H1 (cell line): ENCODE data around the gene NAA40. TPM values are rescaled to one million over a fixed set of nuclear protein-coding genes. Genes with fewer than 3 reads are reported as not detected.

Experiments used
- BACH1 ChIP-seq: IDR thresholded peaks from 2 replicates; pipeline ENCODE4 v1.6.1; 2012; ENCODE audit warnings: low read length, improper control_type of control experiment
- BRCA1 ChIP-seq: IDR thresholded peaks from 2 replicates; pipeline ENCODE4 v1.6.1; 2012; ENCODE audit warnings: low read depth, low read length, improper control_type of control experiment
- CBX5 ChIP-seq: fragments of 300-800, 300-1000 bp; sonication (generic); IDR thresholded peaks from 2 replicates; pipeline ENCODE4 v1.7.1; 2016; ENCODE audit warnings: antibody characterized with exemption, low read length, low read depth
- CHD1 ChIP-seq: IDR thresholded peaks from 2 replicates; pipeline ENCODE4 v1.6.1; 2012; ENCODE audit warnings: low read depth, low read length, improper control_type of control experiment
- E2F6 ChIP-seq: IDR thresholded peaks from 2 replicates; pipeline ENCODE4 v1.6.1; 2012; ENCODE audit warnings: inconsistent platforms
- KDM5A ChIP-seq: fragments of 200-600 bp; IDR thresholded peaks from 2 replicates; pipeline ENCODE4 v1.7.1; 2012; ENCODE audit warnings: mild to moderate bottlenecking, low read length, inconsistent platforms, mixed read lengths
- NANOG ChIP-seq: IDR thresholded peaks from 2 replicates; pipeline ENCODE4 v1.6.1; 2011; ENCODE audit warnings: low read length, low read depth, mild to moderate bottlenecking, inconsistent platforms; ENCODE audit not compliant: insufficient read depth, poor library complexity, severe bottlenecking
- NRF1 ChIP-seq: IDR thresholded peaks from 2 replicates; pipeline ENCODE4 v1.6.1; 2011; ENCODE audit warnings: mild to moderate bottlenecking, low read depth, low read length, improper control_type of control experiment
- PHF8 ChIP-seq: fragments of 200-600 bp; sonication (generic); conservative IDR thresholded peaks from 2 replicates; pipeline ENCODE4 v1.7.1; 2012; ENCODE audit warnings: low read depth, mild to moderate bottlenecking, inconsistent platforms, low read length, moderate library complexity
- POLR2A ChIP-seq, 2 experiments: IDR thresholded peaks; 1 replicate in 1 of 2; 2 replicates in 1 of 2; pipeline ENCODE4 v1.6.1; 2011; ENCODE audit warnings: low read depth in 2 of 2, low read length in 2 of 2, mild to moderate bottlenecking in 2 of 2; ENCODE audit errors: control extremely low read depth in 1 of 2
- RBBP5 ChIP-seq: IDR thresholded peaks from 2 replicates; pipeline ENCODE4 v1.7.1; 2012; ENCODE audit warnings: low read depth, mild to moderate bottlenecking, inconsistent platforms, low read length, moderate library complexity, borderline replicate concordance
- SAP30 ChIP-seq: fragments of 300-600 bp; sonication (generic); IDR thresholded peaks from 2 replicates; pipeline ENCODE4 v1.7.1; 2012; ENCODE audit warnings: low read length, moderate library complexity, mild to moderate bottlenecking, inconsistent platforms; ENCODE audit not compliant: insufficient read depth, insufficient replicate concordance
- SIN3A ChIP-seq, 2 experiments: IDR thresholded peaks in 1 of 2; conservative IDR thresholded peaks in 1 of 2; 2 replicates each; pipeline ENCODE4 v1.6.1; 2011 to 2012; ENCODE audit warnings: low read length in 2 of 2, improper control_type of control experiment in 1 of 2, low read depth in 1 of 2, mild to moderate bottlenecking in 1 of 2
- SIX5 ChIP-seq: IDR thresholded peaks from 2 replicates; pipeline ENCODE4 v1.6.1; 2011; ENCODE audit warnings: mild to moderate bottlenecking, low read depth, low read length
- SP4 ChIP-seq: IDR thresholded peaks from 2 replicates; pipeline ENCODE4 v1.6.1; 2012; ENCODE audit warnings: low read length, inconsistent platforms
- SRF ChIP-seq: IDR thresholded peaks from 2 replicates; pipeline ENCODE4 v1.6.1; 2011; ENCODE audit warnings: mild to moderate bottlenecking, low read depth, low read length, moderate library complexity
- SUZ12 ChIP-seq: fragments of 200-600 bp; sonication (generic); IDR thresholded peaks from 2 replicates; pipeline ENCODE4 v1.6.1; 2012; ENCODE audit warnings: mild to moderate bottlenecking, inconsistent platforms, low read length, moderate library complexity, mixed read lengths
- TAF1 ChIP-seq: IDR thresholded peaks from 2 replicates; pipeline ENCODE4 v1.6.1; 2011; ENCODE audit warnings: mild to moderate bottlenecking, low read depth, low read length
- TAF7 ChIP-seq: optimal IDR thresholded peaks from 2 replicates; pipeline ENCODE3; 2011; ENCODE audit warnings: low read depth, mild to moderate bottlenecking, inconsistent platforms, low read length, moderate library complexity, borderline replicate concordance
- TCF12 ChIP-seq: IDR thresholded peaks from 2 replicates; pipeline ENCODE4 v1.6.1; 2011; ENCODE audit warnings: low read depth, mild to moderate bottlenecking, low read length
- USF2 ChIP-seq: IDR thresholded peaks from 2 replicates; pipeline ENCODE4 v1.6.1; 2011; ENCODE audit warnings: low read length, improper control_type of control experiment
- ZNF274 ChIP-seq: IDR thresholded peaks from 2 replicates; pipeline ENCODE4 v1.7.0; 2012; ENCODE audit warnings: low read length, borderline replicate concordance; ENCODE audit errors: extremely low read depth
- polyA plus RNA-seq, 7 experiments: library from polyadenylated mRNA; depleted of rRNA in 3 of 7; stranded (reverse) in 5 of 7; unstranded in 2 of 7; fragments of >200 nt in 5 of 7; fragments of 200-250 nt in 2 of 7; gene quantifications; 1 replicate in 5 of 7; 2 replicates in 1 of 7; 4 replicates in 1 of 7; pipeline versions ENCODE4 v1.2.1 to v1.2.3, GENCODE V29; 2011 to 2013; ENCODE audit warnings: missing spikeins in 2 of 7, mixed read lengths in 2 of 7
- total RNA-seq: library from RNA; stranded (reverse); fragmentation: NEBNext Ultra II Directional; extraction: Animal tissue kit (Norgen Biotek cat#: 25700); gene quantifications from 2 replicates; pipeline ENCODE4 v1.2.1, GENCODE V29; 2021

NAA40 gene
- total and polyA plus RNA-seq, 2 of the 8 experiments (the other 6 are each of a cell fraction or from before 2014, with no cell fraction given) = 20.0 to 31.1 TPM

GRCh38 chr11:63917692-63918506 lies 20.9 kb upstream of the NAA40 start (continued):
- peak; percentile 55 for TF ChIP-seq TAF7
- TF ChIP-seq SIX5 = no peak
- no peak for TF ChIP-seq KDM5A
- TF ChIP-seq E2F6 = peak; percentile 48; the same call in 1 of the 2 replicates
- TF ChIP-seq POLR2A (IDR thresholded peaks at IDR 0.05; ENCODE audit: control extremely low read depth in 1 of 2, low read depth in 2 of 2, low read length in 2 of 2) = peak in 1 of 2 experiments; percentile 75; a peak in 2 of 3 replicates
- TF ChIP-seq NANOG = no peak
- no peak for TF ChIP-seq SRF
- TF ChIP-seq CBX5 = no peak
- TF ChIP-seq SUZ12 = 0 out of 2 replicates have a peak, but pooled peaks have one; percentile 41
- peak; percentile 46 to 86; a peak in 3 of 4 replicates for TF ChIP-seq SIN3A (conservative IDR thresholded peaks at IDR 0.05 in 1 of 2, IDR thresholded peaks at IDR 0.05 in 1 of 2; ENCODE audit: low read depth in 1 of 2, low read length in 2 of 2)
- TF ChIP-seq TAF1 = peak; percentile 76
- no peak for TF ChIP-seq ZNF274
- TF ChIP-seq USF2 = peak; percentile 64
- TF ChIP-seq TCF12 = 0 out of 2 replicates have a peak, but pooled peaks have one; percentile 31
- TF ChIP-seq CHD1 = no peak
- TF ChIP-seq BRCA1 = no peak
- TF ChIP-seq SAP30 = peak; percentile 82
- TF ChIP-seq SP4 = no peak
- no peak for TF ChIP-seq BACH1
- peak; percentile 8; the same call in 1 of the 2 replicates for TF ChIP-seq PHF8
- no peak for TF ChIP-seq NRF1
- 0 out of 2 replicates have a peak, but pooled peaks have one; percentile 80 for TF ChIP-seq RBBP5
